Mononuclear cell (primary cell): Measurements from ENCODE around the gene HBEGF. TPM values are rescaled to one million over a fixed set of nuclear protein-coding genes. Genes with fewer than 3 reads are reported as not detected.
"Not testable (repeated sequence)": the region's sequence is repeated elsewhere in the genome, so short reads cannot be mapped to it uniquely, and the experiment has no call there.

Experiments used
- H3K27me3 ChIP-seq: 2 replicates; pipeline ENCODE4 v1.6.0; 2011; ENCODE audit warnings: low read length, control low read depth; ENCODE audit not compliant: insufficient read depth
- H3K4me1 ChIP-seq: 2 replicates; pipeline ENCODE4 v1.5.1; 2011; ENCODE audit warnings: mild to moderate bottlenecking, low read length, control low read depth; ENCODE audit not compliant: insufficient read depth
- H3K4me3 ChIP-seq: 2 replicates; pipeline ENCODE4 v1.5.1; 2011; ENCODE audit warnings: mild to moderate bottlenecking, low read length, moderate library complexity
- H3K9me3 ChIP-seq: 2 replicates; pipeline ENCODE4 v1.5.1; 2011; ENCODE audit warnings: low read depth, mild to moderate bottlenecking, control low read depth, low read length
- total RNA-seq: library from RNA; depleted of rRNA; stranded (reverse); fragments of >200 nt; gene quantifications from one replicate; pipeline ENCODE4 v1.2.3, GENCODE V29; 2012

Gene HBEGF
- total RNA-seq, 1 donor, result 80.5 TPM

GRCh38 chr5:140348104-140348503 lies 1.7 kb upstream of the HBEGF start:
- Histone ChIP-seq H3K9me3 (no peaks in the 10 kb centered on the region), H3K27me3 (no peaks in the 10 kb centered on the region), H3K4me3 (no peak overlapping the region), H3K4me1 (peaks cover 37% of the 10 kb centered on the region)

- Histone ChIP-seq H3K4me1 (peaks cover 45% of the 10 kb centered on the region), H3K4me3 (no peak overlapping the region), H3K9me3 (no peaks in the 10 kb centered on the region), H3K27me3 (no peaks in the 10 kb centered on the region)
Observed at GRCh38 chr5:140347360-140347759, 957 bp upstream of the HBEGF start.

- Histone ChIP-seq H3K27me3 (no peaks in the 10 kb centered on the region), H3K9me3 (no peaks in the 10 kb centered on the region), H3K4me3 (peak overlapping the region; percentile 43), H3K4me1 (peaks cover 59% of the 10 kb centered on the region)
Observed at GRCh38 chr5:140345919-140346347, 470 bp downstream of the HBEGF start.

- Histone ChIP-seq H3K4me3 (no peak overlapping the region), H3K4me1 (peaks cover 70% of the 10 kb centered on the region)
Observed at GRCh38 chr5:140344683-140345423, 1.6 kb downstream of the HBEGF start.

GRCh38 chr5:140343849-140344248 lies 2.6 kb downstream of the HBEGF start:
- peaks cover 80% of the 10 kb centered on the region for H3K4me1 ChIP-seq
- H3K4me3 ChIP-seq, H3K27me3 ChIP-seq, H3K9me3 ChIP-seq: not testable (repeated sequence)

More at GRCh38 chr5:140344683-140345423, 1.6 kb downstream of the HBEGF start:
- H3K27me3 ChIP-seq, result no peaks in the 10 kb centered on the region
- H3K9me3 ChIP-seq, result no peaks in the 10 kb centered on the region

GRCh38 chr5:140342896-140343295 lies 3.5 kb downstream of the HBEGF start:
- H3K9me3 ChIP-seq, result no peaks in the 10 kb centered on the region
- peaks cover 85% of the 10 kb centered on the region for H3K4me1 ChIP-seq
- H3K27me3 ChIP-seq, result no peaks in the 10 kb centered on the region
- H3K4me3 ChIP-seq, result no peak overlapping the region

GRCh38 chr5:140342287-140342686 lies 4.1 kb downstream of the HBEGF start:
- Histone ChIP-seq H3K4me3 (no peak overlapping the region), H3K9me3 (no peaks in the 10 kb centered on the region), H3K4me1 (peaks cover 83% of the 10 kb centered on the region), H3K27me3 (no peaks in the 10 kb centered on the region)

GRCh38 chr5:140341591-140341990 lies 4.8 kb downstream of the HBEGF start:
- peaks cover 76% of the 10 kb centered on the region for H3K4me1 ChIP-seq
- no peak overlapping the region for H3K4me3 ChIP-seq
- H3K27me3 ChIP-seq, result no peaks in the 10 kb centered on the region
- H3K9me3 ChIP-seq, result no peaks in the 10 kb centered on the region

GRCh38 chr5:140340605-140341121 lies 5.7 kb downstream of the HBEGF start:
- no peak overlapping the region for H3K4me3 ChIP-seq

GRCh38 chr5:140339636-140340035 lies 6.8 kb downstream of the HBEGF start:
- Histone ChIP-seq H3K4me3 (no peak overlapping the region), H3K4me1 (peaks cover 63% of the 10 kb centered on the region), H3K27me3 (no peaks in the 10 kb centered on the region), H3K9me3 (no peaks in the 10 kb centered on the region)

More at GRCh38 chr5:140340605-140341121, 5.7 kb downstream of the HBEGF start:
- H3K9me3 ChIP-seq, result no peaks in the 10 kb centered on the region
- H3K4me1 ChIP-seq, result peaks cover 73% of the 10 kb centered on the region
- no peaks in the 10 kb centered on the region for H3K27me3 ChIP-seq

- Histone ChIP-seq H3K4me1 (peaks cover 55% of the 10 kb centered on the region), H3K27me3 (no peaks in the 10 kb centered on the region), H3K9me3 (no peaks in the 10 kb centered on the region), H3K4me3 (no peak overlapping the region)
Observed at GRCh38 chr5:140338908-140339307, 7.5 kb downstream of the HBEGF start.

- Histone ChIP-seq H3K9me3 (no peaks in the 10 kb centered on the region), H3K4me1 (peaks cover 50% of the 10 kb centered on the region), H3K4me3 (no peak overlapping the region), H3K27me3 (no peaks in the 10 kb centered on the region)
Observed at GRCh38 chr5:140338336-140338735, 8.1 kb downstream of the HBEGF start.

- peaks cover 45% of the 10 kb centered on the region for H3K4me1 ChIP-seq
- H3K4me3 ChIP-seq, result no peak overlapping the region
- H3K9me3 ChIP-seq, result no peaks in the 10 kb centered on the region
- H3K27me3 ChIP-seq, result no peaks in the 10 kb centered on the region
Observed at GRCh38 chr5:140337880-140338279, 8.5 kb downstream of the HBEGF start.

- H3K9me3 ChIP-seq, result no peaks in the 10 kb centered on the region
- H3K4me3 ChIP-seq, result no peak overlapping the region
- H3K27me3 ChIP-seq, result no peaks in the 10 kb centered on the region
- peaks cover 30% of the 10 kb centered on the region for H3K4me1 ChIP-seq
Observed at GRCh38 chr5:140336388-140336787, 10.0 kb downstream of the HBEGF start.

- H3K27me3 ChIP-seq, result no peaks in the 10 kb centered on the region
Observed at GRCh38 chr5:140331638-140332037, 14.8 kb downstream of the HBEGF start.

More at GRCh38 chr5:140331638-140332037, 14.8 kb downstream of the HBEGF start:
- H3K4me1 ChIP-seq, result peaks cover 5% of the 10 kb centered on the region
- H3K9me3 ChIP-seq, result no peaks in the 10 kb centered on the region
- H3K4me3 ChIP-seq, result no peak overlapping the region
